ENCODE results near the gene IQSEC1. TPM values are rescaled to one million over a fixed set of nuclear protein-coding genes. Genes with fewer than 3 reads are reported as not detected.

IQSEC1 gene
- total and polyA plus RNA-seq, 2 donors (not counting 3 experiments of a cell fraction or from before 2014, with no cell fraction given), result 5.2 to 18.0 TPM

DNA sequence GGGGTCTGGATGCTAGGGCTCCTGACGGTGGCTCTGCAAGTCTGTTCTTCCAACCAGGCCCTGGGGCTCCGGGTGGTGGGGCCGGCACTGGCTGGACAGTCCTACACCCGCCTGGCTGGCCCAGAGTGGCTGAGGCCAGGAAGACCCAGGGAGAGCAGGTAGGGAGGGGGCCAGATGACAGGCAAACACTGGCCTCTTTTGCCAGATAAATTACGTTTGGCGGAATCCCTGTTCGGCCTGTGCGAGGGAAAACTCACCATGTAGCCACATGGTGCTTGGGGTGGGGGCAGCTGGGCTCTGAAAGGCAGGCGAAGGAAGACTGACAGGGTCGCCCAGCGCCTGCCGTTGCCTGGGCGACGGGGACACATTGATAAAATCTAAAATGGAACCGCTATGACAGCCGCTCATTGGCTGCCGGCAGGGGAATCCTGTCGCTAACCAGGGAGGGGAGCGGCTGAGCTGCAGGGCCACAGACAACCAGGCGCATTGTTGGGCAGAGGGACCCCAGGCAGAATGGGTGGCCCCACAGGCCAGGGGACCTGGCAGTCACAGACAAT lies 30.4 kb downstream of the IQSEC1 start:
- H3K27me3 ChIP-seq (ENCODE audit: control insufficient read depth in 2 of 2, insufficient read depth in 2 of 2, low read length in 2 of 2), result peaks cover 0 to 3% of the 10 kb centered on the region in 2 experiments
- H3K36me3 ChIP-seq (ENCODE audit: control insufficient read depth in 2 of 2, extremely low read depth in 1 of 2, insufficient read depth in 2 of 2, low read length in 2 of 2), result no peaks in the 10 kb centered on the region
- H3K79me2 ChIP-seq (ENCODE audit: control insufficient read depth, insufficient read depth, low read length), result no peaks in the 10 kb centered on the region
- no peak overlapping the region for H2AFZ ChIP-seq (ENCODE audit: low read depth, low read length)
- H3K4me3 ChIP-seq (replicated peaks in 1 of 3; ENCODE audit: insufficient read depth in 1 of 3, low read depth in 1 of 3, low read length in 3 of 3), result no peak overlapping the region
- H3K9ac ChIP-seq (replicated peaks; ENCODE audit: extremely low read depth, insufficient read depth, low read length), result no peak overlapping the region
- no peak overlapping the region for H3K27ac ChIP-seq (ENCODE audit: insufficient read depth, low read depth, low read length)
- H3K9me1 ChIP-seq (replicated peaks; ENCODE audit: control insufficient read depth, extremely low read depth, insufficient read depth, low read length), result no peaks in the 10 kb centered on the region
- H3K4me2 ChIP-seq (ENCODE audit: insufficient read depth, low read length), result no peak overlapping the region
- no TSS peak for BruUV-seq (replicated peaks)
- H3K9me3 ChIP-seq (replicated peaks; ENCODE audit: control insufficient read depth, insufficient read depth, low read length), result no peaks in the 10 kb centered on the region
- POLR2A ChIA-PET, result no interaction called here
- dilution Hi-C loops (cut with MboI; ENCODE audit: extremely low pct_ligation_motif_present, low sequenced_read_pairs) (no loop called here), intact Hi-C loops (cut with micrococcal nuclease) (no loop called here)
- CTCF ChIA-PET, result no interaction called here
- no peaks in the 10 kb centered on the region for H3K4me1 ChIP-seq (ENCODE audit: control insufficient read depth, extremely low read depth, insufficient read depth, low read length)
- DNase-seq (ENCODE audit: low read depth, low spot score), result no peak
- TF ChIP-seq EZH2 (IDR thresholded peaks at IDR 0.05; ENCODE audit: borderline replicate concordance, low read depth, low read length, severe bottlenecking) (no peak), JUN (IDR thresholded peaks at IDR 0.05; ENCODE audit: borderline replicate concordance, insufficient read depth, insufficient read length, low read depth) (no peak), FOS (IDR thresholded peaks at IDR 0.05; ENCODE audit: borderline replicate concordance, insufficient read depth, low read length) (no peak), POLR2AphosphoS5 (IDR thresholded peaks at IDR 0.05; ENCODE audit: insufficient read depth, low read depth, low read length) (no peak), POLR2A (IDR thresholded peaks at IDR 0.05; ENCODE audit: low read depth, low read length) (no peak), GATA2 (IDR thresholded peaks at IDR 0.05; ENCODE audit: insufficient read depth, insufficient read length, low read depth, low read length) (no peak), MYC (IDR thresholded peaks at IDR 0.05; ENCODE audit: low read depth, low read length) (no peak)
- TF ChIP-seq, protein P1, sequence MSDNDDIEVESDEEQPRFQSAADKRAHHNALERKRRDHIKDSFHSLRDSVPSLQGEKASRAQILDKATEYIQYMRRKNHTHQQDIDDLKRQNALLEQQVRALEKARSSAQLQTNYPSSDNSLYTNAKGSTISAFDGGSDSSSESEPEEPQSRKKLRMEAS (IDR thresholded peaks at IDR 0.05; ENCODE audit: insufficient read depth, insufficient read length), result no peak
- TF ChIP-seq, protein P2, sequence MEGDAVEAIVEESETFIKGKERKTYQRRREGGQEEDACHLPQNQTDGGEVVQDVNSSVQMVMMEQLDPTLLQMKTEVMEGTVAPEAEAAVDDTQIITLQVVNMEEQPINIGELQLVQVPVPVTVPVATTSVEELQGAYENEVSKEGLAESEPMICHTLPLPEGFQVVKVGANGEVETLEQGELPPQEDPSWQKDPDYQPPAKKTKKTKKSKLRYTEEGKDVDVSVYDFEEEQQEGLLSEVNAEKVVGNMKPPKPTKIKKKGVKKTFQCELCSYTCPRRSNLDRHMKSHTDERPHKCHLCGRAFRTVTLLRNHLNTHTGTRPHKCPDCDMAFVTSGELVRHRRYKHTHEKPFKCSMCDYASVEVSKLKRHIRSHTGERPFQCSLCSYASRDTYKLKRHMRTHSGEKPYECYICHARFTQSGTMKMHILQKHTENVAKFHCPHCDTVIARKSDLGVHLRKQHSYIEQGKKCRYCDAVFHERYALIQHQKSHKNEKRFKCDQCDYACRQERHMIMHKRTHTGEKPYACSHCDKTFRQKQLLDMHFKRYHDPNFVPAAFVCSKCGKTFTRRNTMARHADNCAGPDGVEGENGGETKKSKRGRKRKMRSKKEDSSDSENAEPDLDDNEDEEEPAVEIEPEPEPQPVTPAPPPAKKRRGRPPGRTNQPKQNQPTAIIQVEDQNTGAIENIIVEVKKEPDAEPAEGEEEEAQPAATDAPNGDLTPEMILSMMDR (IDR thresholded peaks at IDR 0.05; ENCODE audit: extremely low read depth in 1 of 2, insufficient read depth in 1 of 2, low read depth in 1 of 2, low read length in 2 of 2), result no peak
- no peaks in the 10 kb centered on the region for H4K20me1 ChIP-seq (replicated peaks; ENCODE audit: control insufficient read depth, extremely low read depth, insufficient read depth, low read length)
- no peak for FAIRE-seq
